GM18498 (cell line): ENCODE measurements around the gene EFCAB12.
A peak's percentile ranks its signal among the peaks of the same experiment; 100 is the strongest.

ENCODE experiments used
- ATAC-seq: cut with Tn5 transposase; IDR thresholded peaks from one replicate; pipeline ENCODE4 v1.9.1; 2021; ENCODE audit warnings: mild to moderate bottlenecking, moderate library complexity; ENCODE audit not compliant: unreplicated experiment

Gene EFCAB12

GRCh38 chr3:129446926-129447325 is 18.5 kb upstream of the EFCAB12 start:
- no peak for ATAC-seq

DNA sequence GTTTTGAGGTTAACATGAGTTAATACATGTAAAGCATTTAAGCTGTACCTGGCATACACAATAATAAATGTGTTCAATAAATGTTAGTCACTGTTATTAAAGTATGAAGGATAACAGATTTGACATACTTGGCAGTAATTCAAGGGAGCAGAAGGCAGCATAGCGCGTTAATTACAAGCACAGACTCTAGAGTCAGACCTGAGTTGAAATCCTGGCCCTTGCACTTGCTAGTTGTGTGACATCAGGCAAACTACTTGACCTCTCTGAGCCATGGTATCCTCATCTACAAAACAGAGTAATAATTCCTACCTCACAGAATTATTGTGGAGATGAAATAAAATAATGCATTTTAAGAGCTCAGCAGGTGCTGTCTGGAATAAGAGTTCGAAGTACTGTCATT is 17.0 kb upstream of the EFCAB12 start:
- ATAC-seq = no peak

DNA sequence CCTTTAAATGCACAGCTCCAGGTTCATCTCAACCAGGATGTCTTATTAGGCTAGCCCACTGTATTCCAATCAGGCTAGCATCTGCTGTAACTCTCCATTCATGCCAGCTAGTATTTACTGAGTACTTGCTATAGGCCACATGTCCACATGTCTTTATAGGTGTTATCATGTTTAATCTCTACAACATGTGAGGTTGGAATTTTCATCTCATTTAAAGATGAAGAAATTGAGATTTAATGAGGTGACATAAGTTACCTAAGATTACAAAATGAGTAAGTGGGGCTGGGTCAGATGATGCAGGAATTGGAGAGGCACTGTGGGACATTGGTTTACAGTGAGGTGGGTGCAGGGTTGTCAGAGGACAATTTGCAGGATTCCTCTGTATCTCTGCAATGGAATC is 14.5 kb upstream of the EFCAB12 start:
- no peak for ATAC-seq

DNA sequence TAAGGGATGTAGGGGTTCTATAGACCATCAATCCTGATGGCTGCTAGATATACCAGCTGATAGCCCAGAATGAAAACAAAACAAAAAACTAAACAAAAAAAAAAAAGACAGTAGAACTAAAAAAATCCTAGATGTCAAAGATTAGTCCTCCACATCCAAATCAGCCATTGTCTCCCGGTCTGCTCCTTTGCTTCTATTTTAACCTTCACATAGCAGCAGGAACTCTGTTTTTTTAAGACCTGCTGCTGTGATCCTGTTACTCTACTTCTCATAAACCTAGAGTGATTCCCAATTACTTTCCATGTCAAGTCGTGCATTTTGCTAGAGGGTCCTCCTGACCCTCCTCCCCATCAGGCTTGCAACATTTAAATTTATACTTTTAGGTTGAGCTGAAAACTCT is 14.1 kb upstream of the EFCAB12 start:
- no peak for ATAC-seq

- ATAC-seq = no peak
These were observed 13.3 kb upstream of the EFCAB12 start for GRCh38 chr3:129441782-129442181.

DNA sequence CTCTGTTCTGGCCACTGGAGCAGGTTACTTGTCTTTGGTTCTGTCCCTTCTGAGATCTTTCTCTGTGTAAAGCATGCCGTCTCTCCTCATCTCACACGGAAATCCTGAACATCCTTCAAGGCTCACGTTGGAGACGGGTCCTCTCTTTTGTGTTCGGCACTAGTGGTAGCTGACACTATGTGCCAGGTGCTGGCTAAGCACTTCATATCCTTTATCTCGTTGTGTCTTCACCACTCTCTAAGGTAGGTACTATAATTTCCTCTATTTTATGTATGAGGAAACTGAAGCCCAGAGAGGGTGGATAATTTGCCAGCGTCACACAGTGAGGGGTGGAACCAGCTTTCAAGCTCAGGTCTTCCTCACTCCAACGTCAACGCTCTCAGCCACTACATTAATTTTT is 12.8 kb upstream of the EFCAB12 start:
- ATAC-seq = no peak

- ATAC-seq = no peak
These were observed 12.3 kb upstream of the EFCAB12 start for GRCh38 chr3:129440618-129441190.

GRCh38 chr3:129439817-129440617 is 11.6 kb upstream of the EFCAB12 start, which contains the start of the genes IFT122 and MBD4:
Gene IFT122, plus strand, starts transcription at chr3:129440224. Its CDS starts 107 bp downstream, at chr3:129440331.
Gene MBD4, minus strand, starts transcription at chr3:129439948. Its CDS starts 115 bp downstream, at chr3:129439833.
- peak; percentile 88 for ATAC-seq

- peak; percentile 22 for ATAC-seq
These were observed 10.9 kb upstream of the EFCAB12 start for GRCh38 chr3:129439226-129439816.

- ATAC-seq = no peak
These were observed 6.9 kb upstream of the EFCAB12 start for GRCh38 chr3:129435367-129435766.

DNA sequence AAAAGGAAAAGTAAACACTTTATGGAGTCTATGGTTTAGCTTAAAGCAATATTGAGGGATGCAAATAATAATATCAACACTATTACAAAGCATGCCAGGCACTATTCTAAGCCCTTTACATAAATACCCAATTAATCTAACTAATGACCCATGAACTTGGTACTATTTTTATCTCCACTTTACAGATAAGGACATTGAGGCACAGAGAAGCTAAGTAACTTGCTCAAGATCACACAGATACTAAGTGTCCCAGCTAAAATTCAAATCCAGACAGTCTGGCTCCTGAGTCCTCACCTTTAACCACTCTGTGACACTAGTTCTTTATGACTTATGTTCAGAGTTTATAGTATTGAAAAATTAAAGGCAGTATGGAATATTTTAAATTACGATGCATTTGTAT is 5.7 kb upstream of the EFCAB12 start:
- no peak for ATAC-seq

GRCh38 chr3:129433565-129433964 is 5.1 kb upstream of the EFCAB12 start:
- no peak for ATAC-seq

DNA sequence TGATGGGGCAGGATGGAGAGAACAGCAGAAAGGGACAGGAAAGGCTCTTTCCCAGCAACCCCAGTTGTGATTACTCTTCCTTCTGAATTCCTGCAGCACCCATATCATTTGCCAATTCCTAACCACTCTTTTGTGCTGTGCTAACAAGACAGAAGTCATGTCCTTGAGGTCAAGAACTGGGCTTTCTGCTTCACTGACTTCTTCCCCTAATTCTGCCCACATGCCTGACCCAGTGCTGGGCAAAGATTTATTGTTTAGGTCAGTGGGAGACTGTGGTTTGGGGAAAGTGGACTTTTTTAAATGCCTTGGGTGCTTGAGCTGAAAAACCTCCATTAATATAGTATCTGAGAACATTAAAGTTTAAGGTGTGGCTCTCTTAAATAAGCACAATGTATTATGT is 4.2 kb upstream of the EFCAB12 start:
- ATAC-seq = no peak

- no peak for ATAC-seq
These were observed 3.6 kb upstream of the EFCAB12 start for GRCh38 chr3:129432036-129432435.

- no peak for ATAC-seq
These were observed 1.2 kb upstream of the EFCAB12 start for GRCh38 chr3:129429602-129430001.

- no peak for ATAC-seq
These were observed 630 bp upstream of the EFCAB12 start for GRCh38 chr3:129429080-129429451.

DNA sequence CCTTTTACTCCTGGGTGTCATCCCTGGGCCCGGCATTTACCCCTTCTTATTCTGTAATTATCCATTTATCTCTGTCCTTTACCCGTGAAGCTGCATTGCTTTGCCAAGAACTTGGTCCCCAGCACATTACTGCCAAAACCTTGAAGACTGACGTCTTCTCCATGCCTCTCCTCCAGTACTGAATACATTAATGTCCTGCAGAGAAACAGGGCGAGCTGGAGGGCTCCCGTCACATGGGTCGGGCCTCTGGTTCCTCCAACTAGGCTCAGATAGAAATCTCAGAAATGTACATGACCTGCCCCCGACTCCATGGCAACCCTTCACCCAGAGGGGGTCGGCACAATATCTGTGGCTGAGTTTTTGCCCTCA is 445 bp downstream of the EFCAB12 start:
- ATAC-seq = no peak

GRCh38 chr3:129425619-129426018 is 2.8 kb downstream of the EFCAB12 start:
- no peak for ATAC-seq

- ATAC-seq = no peak
These were observed 3.2 kb downstream of the EFCAB12 start for GRCh38 chr3:129425213-129425612.

GRCh38 chr3:129424185-129424841 is 4.1 kb downstream of the EFCAB12 start:
- ATAC-seq = peak; percentile 63

GRCh38 chr3:129422897-129423296 is 5.5 kb downstream of the EFCAB12 start:
- no peak for ATAC-seq
